Forelimb muscle (tissue), 1 donor: ENCODE measurements around the gene LRRTM2. TPM values are rescaled to one million over a fixed set of nuclear protein-coding genes. Genes with fewer than 3 reads are reported as not detected.
"Not testable (repeated sequence)": the region's sequence is repeated elsewhere in the genome, so short reads cannot be mapped to it uniquely, and the experiment has no call there.

Source experiments
- DNase-seq: peaks from one replicate; pipeline ENCODE4 v3.0.0-alpha.2; 2013; ENCODE audit warnings: low read depth
- polyA plus RNA-seq: library from polyadenylated mRNA; unstranded; fragments of 120-200 nt; gene quantifications from one replicate; pipeline ENCODE4 v1.2.1, GENCODE V29; 2013; ENCODE audit not compliant: insufficient read length

LRRTM2 gene
- 0.51 TPM for polyA plus RNA-seq

- peak; percentile 69 for DNase-seq
These were observed at the start of gene LRRTM2 for GRCh38 chr5:138874771-138875551. Gene LRRTM2, minus strand, starts transcription at chr5:138875335. Its CDS starts 424 bp downstream, at chr5:138874911.

GRCh38 chr5:138922494-138922893 is 47.4 kb upstream of the LRRTM2 start:
- DNase-seq: no peak

- not testable (repeated sequence) for DNase-seq
These were observed 46.2 kb upstream of the LRRTM2 start for GRCh38 chr5:138921362-138921761.

GRCh38 chr5:138920181-138920580 is 45.0 kb upstream of the LRRTM2 start:
- no peak for DNase-seq

GRCh38 chr5:138918686-138919085 is 43.6 kb upstream of the LRRTM2 start:
- DNase-seq: no peak

- no peak for DNase-seq
These were observed 39.2 kb upstream of the LRRTM2 start for GRCh38 chr5:138914338-138914737.

- no peak for DNase-seq
These were observed 38.6 kb upstream of the LRRTM2 start for GRCh38 chr5:138913773-138914172.

GRCh38 chr5:138912093-138912492 is 37.0 kb upstream of the LRRTM2 start:
- no peak for DNase-seq

GRCh38 chr5:138911441-138911840 is 36.3 kb upstream of the LRRTM2 start:
- DNase-seq: no peak

- no peak for DNase-seq
These were observed 35.5 kb upstream of the LRRTM2 start for GRCh38 chr5:138910546-138911185.

GRCh38 chr5:138909734-138910133 is 34.6 kb upstream of the LRRTM2 start:
- DNase-seq: no peak

GRCh38 chr5:138905541-138905940 is 30.4 kb upstream of the LRRTM2 start:
- DNase-seq: no peak

GRCh38 chr5:138903130-138903775 is 28.1 kb upstream of the LRRTM2 start:
- peak; percentile 26 for DNase-seq

- DNase-seq: no peak
These were observed 26.6 kb upstream of the LRRTM2 start for GRCh38 chr5:138901716-138902115.

- DNase-seq: no peak
These were observed 25.3 kb upstream of the LRRTM2 start for GRCh38 chr5:138900281-138900965.

GRCh38 chr5:138898742-138899141 is 23.6 kb upstream of the LRRTM2 start:
- no peak for DNase-seq

- DNase-seq: no peak
These were observed 23.2 kb upstream of the LRRTM2 start for GRCh38 chr5:138898299-138898698.

- no peak for DNase-seq
These were observed 20.8 kb upstream of the LRRTM2 start for GRCh38 chr5:138895918-138896317.

- DNase-seq: no peak
These were observed 15.5 kb upstream of the LRRTM2 start for GRCh38 chr5:138890644-138891043.

- no peak for DNase-seq
These were observed 14.9 kb upstream of the LRRTM2 start for GRCh38 chr5:138889994-138890393.

GRCh38 chr5:138884554-138884953 is 9.4 kb upstream of the LRRTM2 start:
- DNase-seq: no peak

- no peak for DNase-seq
These were observed 9.0 kb upstream of the LRRTM2 start for GRCh38 chr5:138884094-138884493.
